Posterior cingulate gyrus (tissue), 11 donors: ENCODE results near the gene JAM3.

Experiments
- DNase-seq, 10 donors: peaks; one replicate each; pipeline versions ENCODE4 v3.0.0 to v3.0.0-alpha.2; 2020 to 2021; ENCODE audit warnings: mixed read lengths in 3 of 10
- intact Hi-C: fragments of 100-400 bp; cut with DNase I; formaldehyde crosslinking; loops from one replicate; pipeline ENCODE4 v1.15.1; 2023

Gene JAM3

DNA sequence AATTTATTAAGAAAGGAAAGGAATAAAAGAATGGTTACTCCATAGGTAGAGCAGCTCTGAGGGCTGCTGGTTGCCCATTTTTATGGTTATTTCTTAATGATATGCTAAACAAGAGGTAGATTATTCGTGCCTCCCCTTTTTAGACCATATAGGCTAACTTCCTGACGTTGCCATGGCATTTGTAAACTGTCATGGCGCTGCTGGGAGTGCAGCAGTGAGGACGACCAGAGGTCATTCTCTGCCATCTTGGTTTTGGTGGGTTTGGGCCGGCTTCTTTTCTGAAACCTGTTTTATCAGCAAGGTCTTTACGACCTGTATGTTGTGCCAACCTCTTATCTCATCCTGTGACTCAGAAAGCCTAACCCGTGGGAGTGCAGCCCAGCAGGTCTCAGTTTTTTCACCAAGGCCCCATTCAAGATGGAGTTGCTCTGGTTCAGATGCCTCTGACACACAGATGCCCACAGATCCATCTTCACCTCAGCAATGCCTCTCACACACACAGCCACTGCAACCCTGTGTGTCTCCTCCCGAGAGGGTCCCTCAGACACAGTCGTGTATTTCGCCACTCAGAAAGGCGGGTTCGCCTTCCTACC, 16.4 kb upstream of the JAM3 start:
- peak in 1 of 10 donors; percentile 43 for DNase-seq
- intact Hi-C loops = loop anchor here (10.0 kb wide), 1 partner anchor 172 kb away; the partner anchor contains the start of genes NCAPD3 and VPS26B

GRCh38 chr11:134052988-134053945, 15.6 kb upstream of the JAM3 start:
- intact Hi-C loops = loop anchor here (10.0 kb wide), 1 partner anchor 172 kb away; the partner anchor contains the start of genes NCAPD3 and VPS26B
- peak in 1 of 10 donors; percentile 68 for DNase-seq

DNA sequence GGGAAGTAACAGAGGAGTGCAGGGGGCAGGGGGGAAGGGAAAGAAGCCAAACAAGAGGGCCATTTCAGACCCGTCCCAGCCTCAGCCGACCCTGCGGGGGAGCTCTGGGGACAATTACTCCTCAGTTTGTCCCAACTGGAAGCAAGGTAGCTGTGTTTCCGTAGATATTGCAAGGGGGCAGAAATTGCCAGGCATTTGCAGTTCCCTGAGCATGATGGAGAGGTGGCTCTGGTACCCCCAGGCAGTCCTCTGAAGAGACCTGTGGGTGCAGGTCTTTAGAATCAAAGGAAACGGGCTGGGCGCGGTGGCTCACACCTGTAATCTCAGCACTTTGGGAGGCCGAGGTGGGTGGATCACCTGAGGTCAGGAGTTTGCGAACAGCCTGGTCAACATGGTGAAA, 13.8 kb upstream of the JAM3 start:
- intact Hi-C loops = loop anchor here (10.0 kb wide), 1 partner anchor 170 kb away; the partner anchor contains the start of genes NCAPD3 and VPS26B
- peak in 1 of 10 donors; percentile 55 for DNase-seq

DNA sequence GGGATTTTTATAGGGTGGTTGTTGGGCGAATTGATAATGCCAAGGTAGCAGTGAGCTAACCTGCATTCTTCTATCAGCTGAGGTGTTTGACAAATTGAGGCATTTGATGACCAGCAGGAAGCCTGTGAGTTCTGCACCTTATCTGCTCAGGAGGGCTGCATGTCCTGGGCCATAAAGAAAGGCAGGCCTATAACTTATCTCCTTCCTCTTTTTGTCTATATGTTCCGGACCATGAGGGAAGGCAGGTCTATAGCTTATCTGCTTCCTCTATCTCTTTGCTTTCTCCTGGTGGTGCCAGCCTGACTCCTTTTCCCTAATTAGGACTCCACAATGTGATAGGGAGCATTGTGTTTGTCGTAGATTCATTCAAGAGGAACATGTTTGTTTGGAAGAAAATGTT, 8.6 kb upstream of the JAM3 start:
- no peak for DNase-seq
- intact Hi-C loops = no loop called here

DNA sequence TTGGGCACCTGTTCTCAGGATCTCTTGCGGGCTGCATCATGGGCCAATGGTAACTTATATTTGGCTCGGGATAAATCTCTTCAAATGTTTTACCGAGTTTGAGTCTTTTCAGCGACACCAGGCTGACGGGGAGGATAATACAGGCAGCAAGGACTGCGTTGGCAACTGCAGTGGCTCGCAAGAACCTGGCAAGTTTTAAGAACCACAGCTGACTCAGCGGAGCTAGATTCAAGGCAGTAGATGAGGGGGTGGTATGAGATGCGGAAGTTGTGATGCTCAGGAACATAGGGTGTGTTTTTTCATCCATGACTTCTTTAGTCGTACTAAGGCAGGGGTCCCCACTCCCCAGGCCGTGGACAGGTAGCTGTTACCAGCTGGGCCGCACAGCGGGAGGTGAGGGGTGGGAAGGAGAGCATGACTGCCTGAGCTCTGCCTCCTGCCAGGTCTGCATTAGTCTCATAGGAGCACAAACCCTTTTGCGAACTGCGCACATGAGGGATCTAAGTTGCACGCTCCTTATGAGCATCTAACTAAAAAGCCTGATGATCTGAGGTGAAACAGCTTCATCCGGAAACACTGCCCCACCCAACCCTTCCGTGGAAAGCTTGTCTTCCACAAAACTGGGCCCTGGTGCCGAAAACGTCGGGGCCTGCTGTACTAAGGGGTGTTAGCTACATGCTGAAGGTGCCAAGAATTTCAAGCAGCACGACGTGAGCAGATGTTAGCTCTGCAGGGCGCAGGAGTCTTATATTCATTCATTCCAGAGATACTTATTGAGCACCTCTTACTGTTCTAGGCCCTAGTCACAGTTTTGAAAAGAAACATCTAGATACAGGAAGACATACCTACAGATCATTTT, 6.4 kb upstream of the JAM3 start:
- DNase-seq = peak in 4 of 10 donors; percentile 40 to 90 (median 70)

DNA sequence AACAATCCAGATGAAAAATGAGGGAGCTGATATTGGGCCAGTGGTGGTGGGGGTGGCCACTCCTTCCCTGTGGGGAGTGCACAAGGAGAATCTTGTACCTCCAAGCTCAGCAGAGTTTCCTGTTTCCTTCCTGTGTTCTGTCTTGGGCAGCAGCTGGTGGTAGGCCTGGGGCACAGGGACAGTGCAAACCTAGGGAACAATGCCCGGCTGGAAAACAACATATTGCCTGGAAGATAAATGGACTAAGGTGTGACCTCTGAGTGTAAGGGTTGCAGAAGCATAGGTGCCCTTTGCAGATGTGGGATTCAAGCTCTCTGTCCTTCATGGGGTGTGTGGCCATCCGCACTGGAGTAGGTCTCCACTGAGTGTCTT, 5.8 kb upstream of the JAM3 start:
- intact Hi-C loops = no loop called here
- no peak for DNase-seq

More for the DNA sequence above, 6.4 kb upstream of the JAM3 start:
- intact Hi-C loops = no loop called here

- no peak for DNase-seq
- intact Hi-C loops = no loop called here
These were observed 4.7 kb upstream of the JAM3 start for GRCh38 chr11:134063991-134064747.

DNA sequence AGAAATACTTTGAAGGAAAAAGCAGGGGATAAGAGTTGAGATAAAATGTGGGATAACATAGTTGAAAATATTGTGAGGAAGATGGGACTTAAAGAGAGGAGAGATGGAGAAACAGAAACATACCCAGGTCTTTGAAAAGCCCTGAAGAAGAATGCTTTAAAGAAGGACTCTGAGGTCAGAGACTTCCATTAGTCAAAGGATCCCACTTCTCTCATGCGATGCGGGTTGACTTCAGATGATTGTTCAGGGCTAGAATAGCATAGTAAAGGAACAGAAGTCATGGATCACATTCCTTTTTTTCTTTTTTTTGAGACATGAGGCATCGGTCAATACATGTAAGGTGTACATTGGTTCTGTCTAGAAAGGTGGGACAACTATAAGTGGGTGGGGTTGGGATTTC, 3.5 kb upstream of the JAM3 start:
- no peak for DNase-seq
- intact Hi-C loops = no loop called here

DNA sequence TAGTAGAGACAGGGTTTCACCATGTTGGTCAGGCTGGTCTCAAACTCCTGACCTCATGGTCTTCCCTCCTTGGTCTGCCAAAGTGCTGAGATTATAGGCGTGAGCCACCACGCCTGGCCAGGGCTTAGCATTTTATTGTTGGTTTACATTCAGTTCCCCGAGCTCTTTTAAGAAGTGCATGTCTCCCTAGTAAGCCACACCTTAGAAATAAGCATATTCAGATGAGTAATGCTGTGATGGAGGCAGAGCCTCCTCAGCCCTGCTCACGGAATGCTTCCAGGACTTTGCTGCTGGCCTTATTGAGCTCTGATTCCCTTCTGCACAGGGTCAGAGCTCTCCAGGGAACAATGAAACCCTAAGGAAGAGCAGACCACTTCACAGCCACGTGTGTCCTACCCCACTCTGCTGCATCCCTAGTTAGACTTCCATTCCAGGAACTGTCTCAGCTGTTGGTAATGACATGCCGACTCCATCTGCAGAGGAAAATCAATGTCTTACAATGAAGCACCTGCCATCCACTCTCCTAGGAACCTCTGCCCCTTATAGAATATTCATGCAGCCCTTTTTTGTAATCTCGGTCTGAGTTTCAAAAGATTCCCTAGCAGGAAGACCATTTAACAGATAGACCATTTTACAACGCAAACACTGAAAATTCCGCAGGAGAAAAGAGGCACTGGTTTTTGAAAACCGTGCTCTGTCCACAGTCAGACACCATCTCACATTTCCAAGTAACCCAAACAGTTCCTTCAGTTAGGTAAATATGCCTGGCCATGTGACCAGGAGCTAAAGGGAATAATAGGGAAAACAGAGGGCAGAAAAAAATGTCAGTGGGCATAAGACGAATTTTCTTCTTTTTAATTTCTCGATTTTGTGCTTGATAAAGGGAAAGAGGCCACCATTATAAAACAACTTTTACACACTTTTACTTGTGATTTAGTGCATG, 1.7 kb upstream of the JAM3 start:
- intact Hi-C loops = loop anchor here (2.0 kb wide), 1 partner anchor 16 kb away; no protein-coding TSS in a partner anchor
- no peak for DNase-seq

GRCh38 chr11:134069426-134070341, 812 bp downstream of the JAM3 start:
- DNase-seq = peak in 6 of 10 donors; percentile 47 to 94 (median 66)
- intact Hi-C loops = loop anchor here (2.0 kb wide), 1 partner anchor 51 kb away; no protein-coding TSS in a partner anchor

GRCh38 chr11:134070342-134070845, 1.5 kb downstream of the JAM3 start:
- DNase-seq = peak in 3 of 10 donors; percentile 40 to 92 (median 56)
- intact Hi-C loops = no loop called here

DNA sequence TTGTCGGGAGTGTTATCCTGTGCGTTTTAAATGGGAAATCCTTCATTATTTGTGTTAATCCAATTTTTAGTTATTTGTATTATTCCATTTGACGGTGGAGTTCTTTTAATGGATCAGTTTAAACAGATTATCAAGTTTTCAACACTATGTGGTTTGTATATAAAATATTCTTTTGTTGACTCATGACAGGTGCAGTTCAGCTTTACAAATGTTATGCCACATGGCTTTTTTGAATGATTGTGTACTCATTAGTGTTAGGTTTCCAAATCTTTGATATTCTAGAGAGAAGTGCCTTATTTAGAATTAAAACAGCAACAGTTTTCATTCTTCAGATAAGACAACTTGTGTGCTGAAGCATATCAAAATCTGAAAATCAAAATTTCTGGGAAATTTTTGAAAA, 2.4 kb downstream of the JAM3 start:
- intact Hi-C loops = no loop called here
- DNase-seq = no peak

DNA sequence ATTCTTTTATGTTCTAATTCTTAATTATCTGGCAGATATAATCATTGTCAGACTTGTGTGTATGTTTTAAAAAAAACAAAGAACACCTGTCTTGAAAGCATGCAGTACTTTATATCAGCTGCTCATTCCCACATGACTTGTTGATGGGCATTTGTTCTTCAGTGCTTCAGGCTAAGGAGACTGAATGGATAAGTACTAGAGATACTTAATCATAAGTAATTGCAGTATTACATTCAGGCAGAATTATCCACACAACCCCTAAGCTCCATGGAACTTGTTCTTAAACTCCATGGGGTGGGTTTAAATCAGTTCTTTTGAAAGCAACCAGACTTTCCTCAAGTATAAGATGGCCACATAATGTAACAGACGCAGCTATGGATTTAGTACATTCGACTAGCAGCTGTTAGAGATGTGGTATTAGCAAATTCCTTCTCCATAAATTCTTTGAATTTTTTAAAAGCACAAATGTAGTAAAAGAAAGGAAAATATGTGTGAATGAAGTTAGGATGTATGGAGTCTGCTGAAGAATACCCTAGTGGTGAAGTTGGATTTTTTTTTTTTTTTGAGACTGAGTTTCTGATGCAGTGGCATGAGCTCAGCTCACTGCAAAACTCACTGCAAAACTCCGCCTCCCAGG, 3.0 kb downstream of the JAM3 start:
- no peak for DNase-seq
- intact Hi-C loops = no loop called here

DNA sequence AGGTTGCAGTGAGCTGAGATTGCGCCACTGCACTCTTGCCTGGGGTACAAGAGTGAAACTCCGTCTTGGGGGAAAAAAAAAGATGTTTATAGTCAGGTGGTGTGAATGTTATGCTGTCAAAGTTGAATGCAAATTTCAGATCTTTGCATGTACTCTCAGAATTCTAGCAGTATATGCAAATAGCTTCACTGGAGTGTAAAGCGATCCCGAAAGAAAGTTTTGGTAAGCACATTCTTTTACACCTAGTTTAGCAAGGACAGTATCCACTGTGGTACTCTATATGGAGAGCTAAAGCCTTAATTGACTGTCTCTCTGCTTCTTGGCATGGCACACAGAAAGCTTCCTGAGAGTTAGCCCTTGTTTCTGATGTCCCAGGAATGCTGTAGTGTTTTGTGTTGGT, 4.0 kb downstream of the JAM3 start:
- DNase-seq = no peak
- intact Hi-C loops = no loop called here

- no peak for DNase-seq
- intact Hi-C loops = no loop called here
These were observed 5.5 kb downstream of the JAM3 start for GRCh38 chr11:134074346-134074745.

GRCh38 chr11:134074766-134075165, 5.9 kb downstream of the JAM3 start:
- intact Hi-C loops = no loop called here
- no peak for DNase-seq

DNA sequence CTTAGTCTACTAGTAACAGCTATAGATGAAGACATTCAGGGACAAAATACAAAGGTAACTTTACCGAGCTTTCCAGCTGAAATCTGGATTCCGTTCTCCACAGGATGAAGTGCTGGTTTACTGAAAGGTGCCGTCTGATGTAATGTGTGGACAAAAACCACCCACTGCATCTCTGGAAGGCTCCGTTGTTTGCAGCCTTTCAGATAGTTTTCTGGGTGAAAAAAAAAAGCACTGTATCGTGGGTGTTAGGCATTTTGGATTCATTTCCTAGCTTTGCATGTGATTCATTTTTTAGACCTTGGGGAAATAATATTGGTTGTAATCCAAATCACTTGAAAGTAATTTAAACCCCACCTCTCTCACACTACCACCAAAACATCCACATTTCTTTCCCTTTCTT, 10.4 kb downstream of the JAM3 start:
- DNase-seq = no peak
- intact Hi-C loops = no loop called here
